HepG2 (cell line): ENCODE measurements around the gene THEMIS. TPM values are rescaled to one million over a fixed set of nuclear protein-coding genes. Genes with fewer than 3 reads are reported as not detected.

Experiments
- ATAC-seq: fragments of 200-7000 bp; cut with Tn5 transposase; 3 replicates; pipeline ENCODE4 v1.9.1; 2020; ENCODE audit warnings: mild to moderate bottlenecking, moderate library complexity
- BruUV-seq: library from RNA; stranded (reverse); fragments of 400-500 nt; replicated peaks from 2 replicates; lab custom pipeline; 2021; lab: Mats Ljungman, UMichigan
- CTCF ChIA-PET: fragments of 300-600 bp; formaldehyde crosslinking; extraction: SDS; loops from one replicate; lab custom pipeline; 2021; ENCODE audit warnings: low total read pairs, inconsistent platforms, low intra/inter-chr PET ratio; lab: Yijun Ruan, JAX
- POLR2A ChIA-PET: fragments of 350-600 bp; sonication (Branson Sonifier 250); formaldehyde crosslinking; loops from one replicate; lab custom pipeline; 2020; ENCODE audit warnings: antibody characterized with exemption, inconsistent platforms; lab: Yijun Ruan, JAX
- DNase-seq: peaks from one replicate; pipeline ENCODE4 v3.0.0-alpha.2; 2015; ENCODE audit warnings: low spot score
- FAIRE-seq: peaks from 3 replicates; lab custom pipeline; 2011; peaks lifted over from hg19 to GRCh38; lab: Jason Lieb, UNC
- H2AFZ ChIP-seq: one replicate; pipeline ENCODE4 v1.6.1; 2011; ENCODE audit warnings: low read length, inconsistent platforms
- H3K27ac ChIP-seq: fragments of 300-600 bp; 3 replicates; pipeline ENCODE4 v1.8.0; 2011; ENCODE audit warnings: mixed run types, mild to moderate bottlenecking, mixed read lengths, low read length, inconsistent platforms; ENCODE audit not compliant: insufficient read depth; ENCODE audit errors: extremely low read length
- H3K27me3 ChIP-seq, 2 experiments: fragments of 200-600 bp in 1 of 2; 2 replicates in 1 of 2; 3 replicates in 1 of 2; pipeline versions ENCODE4 v1.6.0 to v1.8.0; 2011; ENCODE audit warnings: low read length in 2 of 2, mild to moderate bottlenecking in 2 of 2, moderate library complexity in 2 of 2, inconsistent platforms in 1 of 2; ENCODE audit not compliant: insufficient read depth in 2 of 2, control insufficient read depth in 1 of 2
- H3K36me3 ChIP-seq, 2 experiments: fragments of 200-600 bp in 1 of 2; replicated peaks in 1 of 2; 2 replicates in 1 of 2; 3 replicates in 1 of 2; pipeline versions ENCODE4 v1.5.1 to v1.8.0; 2011; ENCODE audit warnings: low read length in 2 of 2, inconsistent platforms in 1 of 2; ENCODE audit not compliant: insufficient read depth in 2 of 2, control insufficient read depth in 1 of 2
- H3K4me1 ChIP-seq: 2 replicates; pipeline ENCODE4 v1.5.1; 2012; ENCODE audit warnings: low read length, inconsistent platforms; ENCODE audit not compliant: insufficient read depth
- H3K4me2 ChIP-seq: 2 replicates; pipeline ENCODE4 v1.6.0; 2011; ENCODE audit warnings: low read depth, low read length, inconsistent platforms
- H3K4me3 ChIP-seq, 3 experiments: fragments of 200-600 bp in 1 of 3; sonication (generic), shearing (Covaris generic) in 1 of 3; replicated peaks in 1 of 3; 2 replicates each; pipeline ENCODE4 v1.5.1; 2011 to 2016; ENCODE audit warnings: low read length in 3 of 3, inconsistent platforms in 2 of 3, low read depth in 2 of 3, mild to moderate bottlenecking in 2 of 3, control low read depth in 1 of 3, mixed read lengths in 1 of 3; ENCODE audit not compliant: insufficient read depth in 1 of 3
- H3K79me2 ChIP-seq: one replicate; pipeline ENCODE4 v1.6.1; 2011; ENCODE audit warnings: low read length, inconsistent platforms; ENCODE audit not compliant: insufficient read depth
- H3K9ac ChIP-seq: 2 replicates; pipeline ENCODE4 v1.6.0; 2011; ENCODE audit warnings: mild to moderate bottlenecking, low read depth, low read length, inconsistent platforms; ENCODE audit not compliant: insufficient read depth
- H3K9me3 ChIP-seq: 2 replicates; pipeline ENCODE4 v1.5.1; 2012; ENCODE audit warnings: mild to moderate bottlenecking, low read length
- H4K20me1 ChIP-seq: 2 replicates; pipeline ENCODE4 v1.6.0; 2011; ENCODE audit warnings: inconsistent platforms, mild to moderate bottlenecking, low read length, moderate library complexity; ENCODE audit not compliant: insufficient read depth
- CHCHD3 ChIP-seq: sonication (generic); formaldehyde crosslinking; IDR thresholded peaks from 2 replicates; pipeline ENCODE4 v1.8.0; 2022; ENCODE audit warnings: mild to moderate bottlenecking, missing genetic modification reagents, moderate library complexity
- CHD2 ChIP-seq: IDR thresholded peaks from 2 replicates; pipeline ENCODE4 v1.6.1; 2011; ENCODE audit warnings: low read depth, low read length, improper control_type of control experiment
- CREB1 ChIP-seq, 2 experiments: fragments of 450-650 bp in 1 of 2; IDR thresholded peaks; 2 replicates each; pipeline ENCODE4 v1.6.1; 2016 to 2017; ENCODE audit warnings: control low read depth in 1 of 2, mild to moderate bottlenecking in 1 of 2, missing compliant biosample characterization in 1 of 2, missing genetic modification characterization in 1 of 2
- HNRNPUL1 ChIP-seq: fragments of 200-400 bp; formaldehyde crosslinking; IDR thresholded peaks from 2 replicates; pipeline ENCODE4 v1.6.1; 2017; ENCODE audit warnings: low read depth, mild to moderate bottlenecking, low read length, moderate library complexity
- KDM3A ChIP-seq: IDR thresholded peaks from 2 replicates; pipeline ENCODE4 v1.6.1; 2018; ENCODE audit warnings: low read depth, missing compliant biosample characterization
- KLF6 ChIP-seq: IDR thresholded peaks from 2 replicates; pipeline ENCODE4 v1.8.0; 2016; ENCODE audit warnings: missing biosample characterization, missing genetic modification reagents
- RAD21 ChIP-seq: fragments of 450-650 bp; formaldehyde crosslinking; IDR thresholded peaks from 2 replicates; pipeline ENCODE4 v1.5.0; 2020; ENCODE audit warnings: mild to moderate bottlenecking
- RELA ChIP-seq: sonication (generic); formaldehyde crosslinking; IDR thresholded peaks from 2 replicates; pipeline ENCODE4 v1.4.0; 2020; ENCODE audit warnings: missing genetic modification reagents
- SETDB1 ChIP-seq: sonication (generic); formaldehyde crosslinking; IDR thresholded peaks from 2 replicates; pipeline ENCODE4 v1.5.1; 2020; ENCODE audit warnings: missing genetic modification reagents, mild to moderate bottlenecking, borderline replicate concordance
- SRF ChIP-seq: IDR thresholded peaks from 2 replicates; pipeline ENCODE4 v1.6.1; 2011; ENCODE audit warnings: mild to moderate bottlenecking, low read depth, low read length, moderate library complexity
- ZFP90 ChIP-seq: sonication (generic); formaldehyde crosslinking; IDR thresholded peaks from 2 replicates; pipeline ENCODE4 v1.8.0; 2022; ENCODE audit warnings: missing genetic modification reagents, mild to moderate bottlenecking, inconsistent platforms, borderline replicate concordance
- ZFY ChIP-seq: sonication (generic); formaldehyde crosslinking; IDR thresholded peaks from 2 replicates; pipeline ENCODE4 v1.4.0; 2020; ENCODE audit warnings: missing genetic modification reagents
- ZIK1 ChIP-seq: sonication (generic); formaldehyde crosslinking; IDR thresholded peaks from 2 replicates; pipeline ENCODE4 v1.5.0; 2020; ENCODE audit warnings: mild to moderate bottlenecking, low read depth, missing genetic modification reagents, borderline replicate concordance
- ZNF382 ChIP-seq: sonication (generic); formaldehyde crosslinking; IDR thresholded peaks from 2 replicates; pipeline ENCODE4 v1.5.0; 2020; ENCODE audit warnings: missing genetic modification reagents, mild to moderate bottlenecking, borderline replicate concordance
- ZNF564 ChIP-seq: sonication (generic); formaldehyde crosslinking; IDR thresholded peaks from 2 replicates; pipeline ENCODE4 v1.8.1; 2023; ENCODE audit warnings: mild to moderate bottlenecking, missing genetic modification reagents
- WGBS: methylation state at CpG from one replicate; pipeline ENCODE4 v1.1.6; 2017; ENCODE audit warnings: low lambda C conversion rate; 5-methylcytosine and 5-hydroxymethylcytosine counted together
- in situ Hi-C: cut with HindIII; loops from 2 replicates; pipeline ENCODE4 v1.10.0; 2017; ENCODE audit warnings: low pct_unique_long_range_greater_than_20kb; ENCODE audit not compliant: extremely low pct_ligation_motif_present
- intact Hi-C: fragments of 100-400 bp; cut with micrococcal nuclease; formaldehyde crosslinking; loops from one replicate; pipeline ENCODE4 v1.10.0; 2022; ENCODE audit not compliant: unreplicated experiment
- polyA plus RNA-seq, 8 experiments: library from polyadenylated mRNA; depleted of rRNA in 3 of 8; stranded (reverse) in 7 of 8; unstranded in 1 of 8; fragments of >200 nt; fragmentation: Illumina TruSeq in 4 of 8; extraction: Trizol in 4 of 8; gene quantifications; 2 replicates each; pipeline versions ENCODE4 v1.2.1 to v1.2.3, GENCODE V29; 2011 to 2016; ENCODE audit warnings: low read depth in 4 of 8, missing spikeins in 1 of 8, mixed read lengths in 1 of 8; ENCODE audit not compliant: insufficient read depth in 1 of 8
- total RNA-seq, 5 experiments: library from RNA; depleted of rRNA; stranded (reverse); fragments of >200 nt; fragmentation: Illumina TruSeq; extraction: Trizol; gene quantifications; 2 replicates each; pipeline ENCODE4 v1.2.3, GENCODE V29; 2016; ENCODE audit warnings: low read depth in 1 of 5
- TF ChIP-seq, protein P1 (sequence below): sonication (generic); formaldehyde crosslinking; conservative IDR thresholded peaks from 2 replicates; pipeline ENCODE4 v1.8.0; 2022; ENCODE audit warnings: missing genetic modification reagents
- TF ChIP-seq, protein P2 (sequence below): sonication (generic); formaldehyde crosslinking; IDR thresholded peaks from 2 replicates; pipeline ENCODE4 v1.5.0; 2020; ENCODE audit warnings: missing genetic modification reagents

THEMIS gene
- total and polyA plus RNA-seq, 2 of the 13 experiments (the other 11 are each of a cell fraction or from before 2014, with no cell fraction given): not detected

DNA sequence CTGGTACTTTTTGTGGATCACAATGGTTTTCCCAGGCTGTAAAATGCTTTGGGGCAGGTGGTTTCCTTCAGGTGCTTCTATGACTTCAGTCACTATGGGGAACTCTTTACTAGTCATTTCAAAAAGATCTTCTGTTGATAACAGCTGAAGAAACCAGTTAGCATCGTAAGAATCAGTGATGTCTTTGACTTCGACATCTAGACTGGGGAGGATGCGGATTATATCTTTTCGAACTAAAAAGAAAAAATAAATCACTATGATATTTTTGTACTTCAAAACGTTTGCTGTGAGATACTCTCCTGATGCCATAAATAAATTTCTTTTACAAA lies 87.2 kb downstream of the THEMIS start:
- CTCF ChIA-PET: no interaction called here
- in situ Hi-C loops: no loop called here
- intact Hi-C loops: no loop called here
- Histone ChIP-seq H2AFZ (no peak overlapping the region), H4K20me1 (no peaks in the 10 kb centered on the region), H3K79me2 (no peaks in the 10 kb centered on the region), H3K27ac (no peak overlapping the region), H3K27me3 (no peaks in the 10 kb centered on the region), H3K4me3 (no peak overlapping the region), H3K36me3 (no peaks in the 10 kb centered on the region), H3K4me2 (no peak overlapping the region), H3K9ac (no peak overlapping the region), H3K4me1 (no peaks in the 10 kb centered on the region), H3K9me3 (no peaks in the 10 kb centered on the region)
- DNase-seq: no peak
- no peak for TF ChIP-seq ZNF382 (CRISPR knock-in tag)
- TF ChIP-seq RAD21 (CRISPR knock-in tag): no peak
- no peak for TF ChIP-seq CHD2
- TF ChIP-seq, protein P1, sequence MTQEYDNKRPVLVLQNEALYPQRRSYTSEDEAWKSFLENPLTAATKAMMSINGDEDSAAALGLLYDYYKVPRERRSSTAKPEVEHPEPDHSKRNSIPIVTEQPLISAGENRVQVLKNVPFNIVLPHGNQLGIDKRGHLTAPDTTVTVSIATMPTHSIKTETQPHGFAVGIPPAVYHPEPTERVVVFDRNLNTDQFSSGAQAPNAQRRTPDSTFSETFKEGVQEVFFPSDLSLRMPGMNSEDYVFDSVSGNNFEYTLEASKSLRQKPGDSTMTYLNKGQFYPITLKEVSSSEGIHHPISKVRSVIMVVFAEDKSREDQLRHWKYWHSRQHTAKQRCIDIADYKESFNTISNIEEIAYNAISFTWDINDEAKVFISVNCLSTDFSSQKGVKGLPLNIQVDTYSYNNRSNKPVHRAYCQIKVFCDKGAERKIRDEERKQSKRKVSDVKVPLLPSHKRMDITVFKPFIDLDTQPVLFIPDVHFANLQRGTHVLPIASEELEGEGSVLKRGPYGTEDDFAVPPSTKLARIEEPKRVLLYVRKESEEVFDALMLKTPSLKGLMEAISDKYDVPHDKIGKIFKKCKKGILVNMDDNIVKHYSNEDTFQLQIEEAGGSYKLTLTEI (CRISPR knock-in tag): no peak
- TF ChIP-seq KLF6: no peak
- TF ChIP-seq CHCHD3: no peak
- TF ChIP-seq ZFY (CRISPR knock-in tag): no peak
- ATAC-seq: no peak
- POLR2A ChIA-PET: no interaction called here
- BruUV-seq: no TSS peak
- 41% methylated on average over 5 of the region's 5 CpGs for WGBS
- FAIRE-seq: no peak

DNA sequence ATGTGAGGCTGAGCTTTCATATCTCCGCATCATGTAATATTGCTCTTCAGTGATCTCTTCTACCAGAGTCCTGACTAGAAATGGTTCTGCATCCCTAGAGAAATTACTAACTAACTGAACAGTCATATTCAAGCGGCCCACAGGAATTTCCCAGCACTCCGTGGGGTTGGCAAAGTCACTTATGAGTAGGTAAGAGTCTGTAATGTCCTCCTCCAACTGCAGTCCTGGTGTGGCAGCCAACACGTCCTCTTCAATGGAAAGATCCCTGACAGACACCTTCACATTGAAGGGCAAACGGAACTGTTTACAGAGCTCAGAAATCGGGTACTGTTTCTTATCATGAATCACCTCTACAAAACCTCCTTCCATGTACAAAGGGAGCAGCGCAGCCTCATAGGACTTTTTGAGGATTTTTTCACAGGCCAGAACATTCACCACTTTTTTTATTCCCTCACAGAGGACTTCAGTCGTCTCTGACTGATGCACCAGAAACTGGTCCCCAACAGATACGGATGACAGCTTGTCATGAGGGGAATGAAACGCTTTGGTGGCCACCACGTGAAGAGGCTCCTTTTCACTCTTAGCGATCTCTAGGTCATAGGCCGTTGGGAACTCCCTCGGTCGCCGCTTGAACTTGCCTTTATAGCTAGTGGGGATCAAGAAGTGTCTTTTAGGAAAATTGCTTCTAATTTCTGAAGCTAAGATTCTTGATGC lies 87.7 kb downstream of the THEMIS start:
- no peaks in the 10 kb centered on the region for H3K27me3 ChIP-seq
- CTCF ChIA-PET: no interaction called here
- TF ChIP-seq KDM3A (CRISPR knock-in tag) (no peak), SETDB1 (CRISPR knock-in tag) (no peak), SRF (no peak), CREB1 (IDR thresholded peaks at IDR 0.05) (no peak), CREB1 (CRISPR knock-in tag; IDR thresholded peaks at IDR 0.05) (no peak), HNRNPUL1 (no peak), RELA (CRISPR knock-in tag) (no peak), ZIK1 (CRISPR knock-in tag) (no peak), ZFP90 (CRISPR knock-in tag) (no peak), ZNF564 (CRISPR knock-in tag) (no peak)
- TF ChIP-seq, protein P2, sequence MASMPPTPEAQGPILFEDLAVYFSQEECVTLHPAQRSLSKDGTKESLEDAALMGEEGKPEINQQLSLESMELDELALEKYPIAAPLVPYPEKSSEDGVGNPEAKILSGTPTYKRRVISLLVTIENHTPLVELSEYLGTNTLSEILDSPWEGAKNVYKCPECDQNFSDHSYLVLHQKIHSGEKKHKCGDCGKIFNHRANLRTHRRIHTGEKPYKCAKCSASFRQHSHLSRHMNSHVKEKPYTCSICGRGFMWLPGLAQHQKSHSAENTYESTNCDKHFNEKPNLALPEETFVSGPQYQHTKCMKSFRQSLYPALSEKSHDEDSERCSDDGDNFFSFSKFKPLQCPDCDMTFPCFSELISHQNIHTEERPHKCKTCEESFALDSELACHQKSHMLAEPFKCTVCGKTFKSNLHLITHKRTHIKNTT (CRISPR knock-in tag): no peak

More for the DNA sequence above, 87.7 kb downstream of the THEMIS start:
- Histone ChIP-seq H3K9me3 (no peaks in the 10 kb centered on the region), H3K4me2 (no peak overlapping the region), H4K20me1 (no peaks in the 10 kb centered on the region), H2AFZ (no peak overlapping the region), H3K27ac (no peak overlapping the region), H3K4me1 (no peaks in the 10 kb centered on the region), H3K4me3 (no peak overlapping the region), H3K79me2 (no peaks in the 10 kb centered on the region), H3K36me3 (no peaks in the 10 kb centered on the region), H3K9ac (no peak overlapping the region)
- POLR2A ChIA-PET: no interaction called here
- intact Hi-C loops: no loop called here
- FAIRE-seq (no peak), DNase-seq (no peak), ATAC-seq (no peak)
- 24% methylated on average over 16 of the region's 16 CpGs for WGBS
- no TSS peak for BruUV-seq
- in situ Hi-C loops: no loop called here
